NCI-H146 treated with DMSO at 0.1 percent for 48 hours (cell line): ENCODE data around the gene ORAI3.

ENCODE experiments used
- DNase-seq: peaks from one replicate; lab custom pipeline; 2025; ENCODE audit not compliant: unreplicated experiment; lab: John Stamatoyannopoulos, UW

ORAI3 gene

DNA sequence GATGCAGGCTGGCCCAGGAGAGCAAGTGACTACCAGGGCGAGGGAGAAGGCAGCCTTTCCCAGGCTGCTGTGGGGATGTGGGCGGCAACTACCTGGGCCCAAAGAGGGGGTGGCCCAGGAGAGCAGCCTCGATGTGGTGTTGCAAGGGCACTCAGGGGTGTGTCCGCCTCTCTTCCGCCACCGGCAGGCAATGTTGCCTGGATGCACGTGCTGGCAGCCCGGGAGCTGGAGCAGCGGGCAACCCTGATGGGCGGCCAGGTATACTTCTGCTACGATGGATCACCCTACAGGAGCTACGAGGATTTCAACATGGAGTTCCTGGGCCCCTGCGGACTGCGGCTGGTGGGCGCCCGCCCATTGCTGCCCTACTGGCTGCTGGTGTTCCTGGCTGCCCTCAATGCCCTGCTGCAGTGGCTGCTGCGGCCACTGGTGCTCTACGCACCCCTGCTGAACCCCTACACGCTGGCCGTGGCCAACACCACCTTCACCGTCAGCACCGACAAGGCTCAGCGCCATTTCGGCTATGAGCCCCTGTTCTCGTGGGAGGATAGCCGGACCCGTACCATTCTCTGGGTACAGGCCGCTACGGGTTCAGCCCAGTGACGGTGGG lies 38.8 kb downstream of the ORAI3 start:
- no peak for DNase-seq

DNA sequence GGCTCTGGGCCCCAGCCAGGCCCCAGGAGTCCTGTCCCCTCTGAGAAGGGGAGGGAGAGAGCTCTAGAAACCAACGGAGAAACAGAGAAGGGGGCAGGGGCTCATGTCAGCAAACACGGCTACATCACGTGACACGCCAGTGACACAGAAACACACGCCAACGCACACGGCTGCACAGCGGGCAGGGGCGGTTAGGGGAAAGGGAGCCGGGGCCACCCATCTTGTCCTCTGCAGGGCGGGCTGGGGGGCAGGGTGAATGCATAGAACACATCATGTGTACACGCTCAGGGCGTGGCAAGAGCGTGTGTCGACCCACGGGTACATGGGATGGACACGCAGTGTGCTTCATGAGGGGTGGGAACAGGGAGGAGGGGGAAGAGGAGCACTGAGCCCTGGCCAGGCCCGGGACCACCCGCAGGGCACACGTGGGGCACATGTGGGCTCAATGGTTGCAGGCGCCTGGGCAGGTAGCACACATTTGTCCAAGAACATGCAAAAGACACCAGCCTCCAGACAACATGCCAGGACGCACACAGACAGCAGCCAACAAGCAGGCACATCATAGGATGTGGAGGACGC lies 40.7 kb downstream of the ORAI3 start:
- no peak for DNase-seq

- DNase-seq: no peak
Measured at GRCh38 chr16:30990105-30990504, 41.2 kb downstream of the ORAI3 start.

DNA sequence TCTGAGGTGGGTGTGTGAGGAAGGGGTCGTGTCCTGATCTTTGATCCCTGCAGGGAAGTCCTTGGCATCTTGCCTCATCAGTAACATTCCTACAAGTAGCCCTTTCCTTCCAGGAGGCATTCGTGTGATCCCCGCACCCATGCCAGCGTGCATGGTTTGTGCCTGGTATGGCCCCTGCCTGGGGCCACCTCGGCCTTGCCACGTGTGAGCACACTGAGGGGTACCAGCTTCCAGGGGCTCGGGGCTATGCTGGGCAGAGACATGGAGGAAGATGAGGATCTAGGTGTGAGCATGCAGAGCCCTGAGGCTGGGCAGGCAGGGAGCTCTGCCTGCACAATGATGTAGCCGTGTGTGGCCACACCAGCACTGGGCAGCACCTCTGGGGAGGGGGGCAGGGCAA lies 42.2 kb downstream of the ORAI3 start:
- no peak for DNase-seq

- no peak for DNase-seq
Measured at GRCh38 chr16:30992276-30992780, 43.5 kb downstream of the ORAI3 start.

DNA sequence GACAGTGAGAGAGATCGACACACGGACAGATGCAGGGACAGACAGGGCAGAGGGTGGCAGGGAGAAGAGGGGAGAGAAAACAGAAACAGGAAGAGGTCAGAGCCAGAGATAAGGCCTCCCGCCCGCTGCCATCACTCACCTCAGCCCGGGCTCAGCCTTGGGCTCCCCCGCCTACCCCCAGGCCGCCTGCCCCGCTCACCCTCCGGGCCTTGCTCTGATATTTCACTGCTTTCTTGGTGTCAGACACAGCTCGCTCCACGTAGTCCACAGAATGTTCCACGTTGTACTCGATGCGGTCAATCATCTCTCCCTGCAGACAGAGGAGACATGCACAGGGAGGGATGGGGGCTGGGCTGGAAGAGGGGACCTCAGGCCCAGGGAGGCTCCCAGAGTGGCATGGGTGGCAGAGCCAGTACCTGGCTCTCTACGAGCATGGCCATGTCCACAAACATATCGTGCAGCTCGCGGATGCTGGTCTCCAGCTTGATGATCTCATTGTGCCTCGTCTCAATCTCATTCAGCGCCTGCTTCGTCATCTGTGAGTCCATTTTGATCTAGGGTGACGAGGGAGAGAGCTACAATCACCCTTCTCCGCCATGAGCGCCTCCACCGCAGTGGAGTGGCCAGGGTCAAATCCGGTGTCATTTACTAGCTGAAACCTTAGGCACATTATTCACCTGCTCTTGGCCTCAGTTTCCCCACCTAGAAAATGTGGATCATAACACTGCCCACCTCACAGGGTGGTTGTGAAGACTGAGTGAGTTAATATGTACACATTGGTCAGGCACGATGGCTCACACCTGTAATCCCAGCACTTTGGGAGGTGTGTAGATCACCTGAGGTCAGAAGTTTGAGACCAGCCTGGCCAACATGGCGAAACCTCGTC lies 44.3 kb downstream of the ORAI3 start:
- DNase-seq: no peak

GRCh38 chr16:30995927-30996323 lies 47.1 kb downstream of the ORAI3 start:
- DNase-seq: no peak

DNA sequence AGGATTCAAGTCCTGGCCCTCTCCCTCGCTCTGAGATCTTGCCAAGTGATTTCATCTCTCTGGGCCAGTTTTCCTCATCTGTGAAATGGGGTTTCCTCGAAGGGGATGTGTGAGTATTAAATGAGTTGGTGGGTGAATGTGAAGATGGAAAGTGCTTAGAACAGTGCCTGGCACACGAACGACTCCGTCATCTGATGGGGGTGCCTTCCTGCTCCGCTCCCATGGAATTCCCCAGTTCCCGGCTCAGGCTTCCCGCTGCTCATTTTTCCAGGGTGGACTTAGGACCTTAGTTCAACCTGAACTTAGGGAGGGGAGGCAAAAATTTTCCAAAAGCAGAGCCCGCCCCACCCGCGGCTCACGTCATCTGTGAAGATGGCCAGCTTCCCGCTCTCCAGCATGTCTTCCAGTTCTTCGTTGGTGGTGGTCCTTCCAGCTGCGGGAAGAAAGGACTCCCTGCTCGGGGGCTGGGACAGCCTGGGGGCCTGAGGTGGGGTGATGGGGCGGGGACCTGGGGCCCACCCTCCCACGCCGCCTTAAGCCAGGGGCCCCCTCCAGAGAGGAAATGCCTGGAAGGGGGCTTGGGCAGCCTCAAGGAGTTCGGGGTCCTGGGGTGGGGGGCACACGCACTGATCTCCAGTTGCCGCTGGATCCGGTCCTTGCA lies 47.6 kb downstream of the ORAI3 start:
- no peak for DNase-seq

GRCh38 chr16:30996985-30997724 lies 48.3 kb downstream of the ORAI3 start:
- peak; percentile 44 for DNase-seq

- DNase-seq: no peak
Measured at GRCh38 chr16:30997725-30998711, 49.1 kb downstream of the ORAI3 start.

DNA sequence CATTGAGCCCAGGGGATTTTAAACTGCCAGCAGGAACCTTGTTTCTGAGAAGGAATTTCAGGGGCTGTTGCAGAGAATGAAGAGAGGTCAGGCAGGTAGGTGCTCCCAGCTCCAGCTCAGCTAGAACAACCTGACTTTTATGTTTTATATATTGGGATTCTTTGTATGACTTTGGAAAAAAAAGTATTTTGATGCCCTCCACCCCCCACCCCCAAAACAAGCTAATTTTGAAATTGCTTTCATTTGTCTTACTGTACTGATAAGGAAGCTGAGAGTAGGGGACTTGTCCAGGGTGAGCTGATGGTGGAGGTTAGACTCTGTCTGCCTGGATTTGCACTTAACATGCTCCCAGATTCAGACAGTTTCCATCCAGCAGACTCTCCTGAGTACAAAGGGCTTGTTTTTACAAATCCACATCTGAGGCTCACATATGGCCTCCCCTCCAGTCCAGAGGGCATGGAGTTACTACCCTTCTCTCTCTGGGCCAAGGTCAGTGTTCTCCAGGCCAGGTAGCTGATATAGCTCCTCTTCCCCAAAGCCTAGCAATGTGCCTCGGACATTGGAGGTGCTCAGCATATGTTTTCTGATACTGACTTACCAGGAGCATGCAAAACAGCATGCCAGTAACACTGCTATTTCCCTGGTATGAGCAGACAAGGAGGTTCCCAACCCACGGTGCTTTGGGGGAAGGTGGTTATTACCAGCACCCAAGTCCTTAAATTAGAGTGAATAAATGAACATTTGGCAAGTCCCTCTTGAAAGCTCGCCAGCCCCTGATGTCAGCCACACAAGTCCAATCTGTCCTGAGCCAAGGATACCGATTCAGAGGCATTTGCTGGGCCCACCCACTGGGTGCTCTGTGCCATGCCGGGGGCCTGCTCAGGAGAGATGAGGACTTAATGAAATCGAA lies 50.2 kb downstream of the ORAI3 start:
- no peak for DNase-seq

- no peak for DNase-seq
Measured at GRCh38 chr16:31000671-31001382, 52.0 kb downstream of the ORAI3 start.

- no peak for DNase-seq
Measured at GRCh38 chr16:31001507-31002249, 52.8 kb downstream of the ORAI3 start.

DNA sequence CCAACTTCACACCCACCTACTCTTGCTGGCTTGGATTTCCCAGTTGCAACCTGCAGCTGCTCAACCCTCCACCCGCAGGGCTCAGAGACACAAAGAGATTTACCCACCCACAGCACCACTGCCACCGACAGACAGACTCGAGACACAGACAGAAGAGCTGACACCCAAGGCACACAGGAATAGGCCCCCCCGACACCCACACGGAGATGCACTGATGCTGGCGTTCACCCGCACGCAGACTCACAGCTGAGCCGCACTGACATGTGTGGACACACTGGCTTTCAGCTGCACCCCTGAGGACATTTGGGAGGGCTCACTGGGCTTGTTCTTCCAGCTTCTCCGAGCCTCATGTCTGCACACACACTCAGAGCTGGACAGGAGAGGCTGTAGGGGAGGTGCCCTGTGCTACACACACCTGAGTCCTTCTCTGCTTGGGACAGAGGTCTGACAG lies 53.4 kb downstream of the ORAI3 start:
- DNase-seq: no peak

GRCh38 chr16:31002862-31003341 lies 54.0 kb downstream of the ORAI3 start:
- DNase-seq: no peak

DNA sequence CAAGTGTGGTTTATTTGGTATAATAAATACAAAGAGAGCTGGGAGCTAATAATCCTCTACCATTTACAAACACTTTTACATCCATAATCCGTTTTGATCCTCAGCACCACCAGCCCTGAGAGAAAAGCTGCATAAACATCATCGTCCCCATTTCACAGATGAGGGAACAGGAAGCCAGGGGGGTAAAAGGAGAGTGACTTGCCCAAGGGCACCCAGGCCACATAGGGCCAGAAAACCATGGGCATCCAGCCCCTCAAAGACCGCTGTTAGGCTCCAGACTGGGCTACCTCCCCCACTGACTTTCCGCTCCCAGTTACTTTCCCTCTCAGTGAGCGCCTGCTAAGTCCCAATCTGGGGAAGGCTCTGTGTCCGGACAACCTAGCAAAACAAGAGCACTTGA lies 54.9 kb downstream of the ORAI3 start:
- DNase-seq: no peak
